K562 treated with DMSO at 1 percent for 48 hours (cell line): ENCODE results near the gene UGT2A3. TPM values are rescaled to one million over a fixed set of nuclear protein-coding genes. Genes with fewer than 3 reads are reported as not detected.

Source experiments
- total RNA-seq: library from RNA; unstranded; fragments of 300-600 nt; gene quantifications from 2 replicates; pipeline ENCODE4 v1.2.3, GENCODE V29; 2022; ENCODE audit warnings: low replicate concordance; ENCODE audit errors: extremely low read depth

The UGT2A3 gene
- not detected in 2 replicates for total RNA-seq

GRCh38 chr4:68951078-68951805 is at the start of gene UGT2A3:
Gene UGT2A3, minus strand, starts transcription at chr4:68951804. Its CDS starts 44 bp downstream, at chr4:68951760.

Other genes starting within 250 kb of the UGT2A3 start
- gene UGT2B10, start 135.8 kb downstream of the UGT2A3 start, total RNA-seq = not detected in 2 replicates
- not detected in 2 replicates for gene UGT2B7, start 144.7 kb upstream of the UGT2A3 start, total RNA-seq